ENCODE measurements around the gene PISD.
"Not testable (repeated sequence)": the region's sequence is repeated elsewhere in the genome, so short reads cannot be mapped to it uniquely, and the experiment has no call there.

Gene PISD

GRCh38 chr22:31661851-31662667, at the start of gene PISD:
PISD (minus strand) TSS chr22:31662215; CDS start chr22:31662208, 7 bp downstream.
- Histone ChIP-seq H3K27me3 (ENCODE audit: low read length) (no peaks in the 10 kb centered on the region), H3K36me3 (ENCODE audit: low read length) (no peaks in the 10 kb centered on the region), H4K20me1 (ENCODE audit: low read depth, low read length) (no peaks in the 10 kb centered on the region; the same call in 1 of the 2 replicates), H3K4me2 (ENCODE audit: low read depth, low read length, poor library complexity, severe bottlenecking) (peak within 1 kb of the TSS; percentile 88), H3K27ac (ENCODE audit: low read depth, low read length) (peak within 1 kb of the TSS; percentile 2), H3K4me3 (ENCODE audit: insufficient read depth, low read length, poor library complexity, severe bottlenecking) (peak within 1 kb of the TSS; percentile 76), H2AFZ (ENCODE audit: low read depth, low read length, severe bottlenecking) (peak within 1 kb of the TSS; percentile 91), H3F3A (ENCODE audit: insufficient read depth) (no peaks in the 10 kb centered on the region), H3K9me2 (replicated peaks; ENCODE audit: insufficient read depth, low read length) (no peaks in the 10 kb centered on the region), H3K79me2 (ENCODE audit: insufficient read depth, low read length) (peaks cover 47% of the 10 kb centered on the region), H3K9me3 (ENCODE audit: insufficient read depth, low read length) (no peaks in the 10 kb centered on the region), H3K9ac (ENCODE audit: low read length) (peak within 1 kb of the TSS; percentile 69)
- TF ChIP-seq CTCF (IDR thresholded peaks at IDR 0.05; ENCODE audit: insufficient read depth, low read length, poor library complexity, severe bottlenecking) (no peak), EZH2phosphoT487 (conservative IDR thresholded peaks at IDR 0.05; ENCODE audit: low read length) (no peak)

GRCh38 chr22:31711226-31711625, 49.2 kb upstream of the PISD start:
- not testable (repeated sequence) for H3K9ac ChIP-seq (ENCODE audit: low read length); H3K27me3 ChIP-seq (ENCODE audit: low read length); H2AFZ ChIP-seq (ENCODE audit: low read depth, low read length, severe bottlenecking); H3K79me2 ChIP-seq (ENCODE audit: insufficient read depth, low read length); H3K27ac ChIP-seq (ENCODE audit: low read depth, low read length); H3K4me2 ChIP-seq (ENCODE audit: low read depth, low read length, poor library complexity, severe bottlenecking); H3K9me3 ChIP-seq (ENCODE audit: insufficient read depth, low read length); H3K9me2 ChIP-seq (replicated peaks; ENCODE audit: insufficient read depth, low read length); H3F3A ChIP-seq (ENCODE audit: insufficient read depth); H3K4me3 ChIP-seq (ENCODE audit: insufficient read depth, low read length, poor library complexity, severe bottlenecking); H4K20me1 ChIP-seq (ENCODE audit: low read depth, low read length)
- peaks cover 19% of the 10 kb centered on the region; the same call in 1 of the 2 replicates for H3K36me3 ChIP-seq (ENCODE audit: low read length)

GRCh38 chr22:31707519-31707918, 45.5 kb upstream of the PISD start:
- no peak overlapping the region for H3K9ac ChIP-seq (ENCODE audit: low read length)
- H4K20me1 ChIP-seq (ENCODE audit: low read depth, low read length), result no peaks in the 10 kb centered on the region
- H3K4me3 ChIP-seq (ENCODE audit: insufficient read depth, low read length, poor library complexity, severe bottlenecking), result no peak overlapping the region
- H3K27ac ChIP-seq (ENCODE audit: low read depth, low read length), result no peak overlapping the region
- TF ChIP-seq EZH2phosphoT487 (conservative IDR thresholded peaks at IDR 0.05; ENCODE audit: low read length) (no peak), CTCF (IDR thresholded peaks at IDR 0.05; ENCODE audit: insufficient read depth, low read length, poor library complexity, severe bottlenecking) (no peak)
- H3K9me2 ChIP-seq (replicated peaks; ENCODE audit: insufficient read depth, low read length), result no peaks in the 10 kb centered on the region
- no peak overlapping the region for H3K4me2 ChIP-seq (ENCODE audit: low read depth, low read length, poor library complexity, severe bottlenecking)
- H3K36me3 ChIP-seq (ENCODE audit: low read length), result peaks cover 12% of the 10 kb centered on the region; the same call in 1 of the 2 replicates
- no peaks in the 10 kb centered on the region for H3K9me3 ChIP-seq (ENCODE audit: insufficient read depth, low read length)
- no peak overlapping the region for H2AFZ ChIP-seq (ENCODE audit: low read depth, low read length, severe bottlenecking)
- peaks cover 6% of the 10 kb centered on the region; the same call in 1 of the 2 replicates for H3K79me2 ChIP-seq (ENCODE audit: insufficient read depth, low read length)
- H3F3A ChIP-seq (ENCODE audit: insufficient read depth), result no peaks in the 10 kb centered on the region
- no peaks in the 10 kb centered on the region for H3K27me3 ChIP-seq (ENCODE audit: low read length)

- Histone ChIP-seq H3K9me2 (replicated peaks; ENCODE audit: insufficient read depth, low read length) (no peaks in the 10 kb centered on the region), H3K27ac (ENCODE audit: low read depth, low read length) (no peak overlapping the region), H4K20me1 (ENCODE audit: low read depth, low read length) (no peaks in the 10 kb centered on the region), H2AFZ (ENCODE audit: low read depth, low read length, severe bottlenecking) (no peak overlapping the region), H3K4me3 (ENCODE audit: insufficient read depth, low read length, poor library complexity, severe bottlenecking) (no peak overlapping the region), H3K36me3 (ENCODE audit: low read length) (peaks cover 19% of the 10 kb centered on the region; the same call in 1 of the 2 replicates), H3K4me2 (ENCODE audit: low read depth, low read length, poor library complexity, severe bottlenecking) (no peak overlapping the region), H3K79me2 (ENCODE audit: insufficient read depth, low read length) (no peaks in the 10 kb centered on the region), H3K9me3 (ENCODE audit: insufficient read depth, low read length) (no peaks in the 10 kb centered on the region), H3K27me3 (ENCODE audit: low read length) (no peaks in the 10 kb centered on the region), H3K9ac (ENCODE audit: low read length) (no peak overlapping the region), H3F3A (ENCODE audit: insufficient read depth) (no peaks in the 10 kb centered on the region)
- no peak for TF ChIP-seq EZH2phosphoT487 (conservative IDR thresholded peaks at IDR 0.05; ENCODE audit: low read length)
- TF ChIP-seq CTCF (IDR thresholded peaks at IDR 0.05; ENCODE audit: insufficient read depth, low read length, poor library complexity, severe bottlenecking), result no peak
Measured at GRCh38 chr22:31695423-31695822, 33.4 kb upstream of the PISD start.

GRCh38 chr22:31694046-31694445, 32.0 kb upstream of the PISD start:
- peaks cover 10% of the 10 kb centered on the region; the same call in 1 of the 2 replicates for H3K36me3 ChIP-seq (ENCODE audit: low read length)

More at GRCh38 chr22:31694046-31694445, 32.0 kb upstream of the PISD start:
- H3K9ac ChIP-seq (ENCODE audit: low read length); H3K9me3 ChIP-seq (ENCODE audit: insufficient read depth, low read length); H4K20me1 ChIP-seq (ENCODE audit: low read depth, low read length); H3K4me3 ChIP-seq (ENCODE audit: insufficient read depth, low read length, poor library complexity, severe bottlenecking); H3K4me2 ChIP-seq (ENCODE audit: low read depth, low read length, poor library complexity, severe bottlenecking); H2AFZ ChIP-seq (ENCODE audit: low read depth, low read length, severe bottlenecking); H3K9me2 ChIP-seq (replicated peaks; ENCODE audit: insufficient read depth, low read length); H3K27ac ChIP-seq (ENCODE audit: low read depth, low read length); H3K79me2 ChIP-seq (ENCODE audit: insufficient read depth, low read length); H3F3A ChIP-seq (ENCODE audit: insufficient read depth); H3K27me3 ChIP-seq (ENCODE audit: low read length): not testable (repeated sequence)
